Liver (tissue), 2 donors: ENCODE data around the gene HYCC1.

Experiments
- CTCF ChIP-seq: fragments of 150-350 bp; IDR thresholded peaks from 2 replicates; pipeline ENCODE4 v1.5.1; 2017; ENCODE audit warnings: improper control_type of control experiment, low read depth, low read length; ENCODE audit not compliant: missing input control
- REST ChIP-seq: IDR thresholded peaks from 2 replicates; pipeline ENCODE4 v1.6.1; 2016; ENCODE audit warnings: antibody characterized with exemption, mild to moderate bottlenecking
- donor health status: healthy.

- TF ChIP-seq CTCF = no peak
- no peak for TF ChIP-seq REST
Measured at GRCh38 chr7:23043441-23043840, 29.5 kb upstream of the HYCC1 start.
